ENCODE measurements around the gene FBXO31.

The FBXO31 gene

GRCh38 chr16:87383505-87384161 is at the start of gene FBXO31:
FBXO31 (minus strand) TSS chr16:87383776; CDS start chr16:87383744, 32 bp downstream.
- peak within 1 kb of the TSS; percentile 80 for H3K27ac ChIP-seq
- DNase-seq (ENCODE audit: low read depth, low spot score): peak; percentile 66

- DNase-seq (ENCODE audit: low read depth, low spot score): no peak
- no peak overlapping the region for H3K27ac ChIP-seq
These were observed 48.8 kb upstream of the FBXO31 start for GRCh38 chr16:87432330-87432915.

GRCh38 chr16:87431926-87432325 is 48.4 kb upstream of the FBXO31 start:
- peak; percentile 16 for DNase-seq (ENCODE audit: low read depth, low spot score)
- no peak overlapping the region for H3K27ac ChIP-seq

GRCh38 chr16:87426423-87427215 is 43.0 kb upstream of the FBXO31 start:
- no peak for DNase-seq (ENCODE audit: low read depth, low spot score)
- no peak overlapping the region for H3K27ac ChIP-seq

GRCh38 chr16:87425941-87426340 is 42.4 kb upstream of the FBXO31 start:
- H3K27ac ChIP-seq: no peak overlapping the region
- no peak for DNase-seq (ENCODE audit: low read depth, low spot score)

- no peak overlapping the region for H3K27ac ChIP-seq
- DNase-seq (ENCODE audit: low read depth, low spot score): no peak
These were observed 40.7 kb upstream of the FBXO31 start for GRCh38 chr16:87424266-87424665.

- H3K27ac ChIP-seq: no peak overlapping the region
- DNase-seq (ENCODE audit: low read depth, low spot score): no peak
These were observed 39.9 kb upstream of the FBXO31 start for GRCh38 chr16:87423429-87423828.

- H3K27ac ChIP-seq: no peak overlapping the region
- DNase-seq (ENCODE audit: low read depth, low spot score): no peak
These were observed 38.5 kb upstream of the FBXO31 start for GRCh38 chr16:87422106-87422505.

GRCh38 chr16:87421003-87421912 is 37.7 kb upstream of the FBXO31 start:
- no peak overlapping the region for H3K27ac ChIP-seq
- DNase-seq (ENCODE audit: low read depth, low spot score): no peak

GRCh38 chr16:87420026-87421002 is 36.7 kb upstream of the FBXO31 start:
- DNase-seq (ENCODE audit: low read depth, low spot score): no peak
- H3K27ac ChIP-seq: no peak overlapping the region

- no peak overlapping the region for H3K27ac ChIP-seq
- DNase-seq (ENCODE audit: low read depth, low spot score): no peak
These were observed 35.1 kb upstream of the FBXO31 start for GRCh38 chr16:87418644-87419043.

GRCh38 chr16:87418216-87418615 is 34.6 kb upstream of the FBXO31 start:
- no peak for DNase-seq (ENCODE audit: low read depth, low spot score)
- no peak overlapping the region for H3K27ac ChIP-seq

- DNase-seq (ENCODE audit: low read depth, low spot score): no peak
- H3K27ac ChIP-seq: no peak overlapping the region
These were observed 33.9 kb upstream of the FBXO31 start for GRCh38 chr16:87417528-87417910.

- H3K27ac ChIP-seq: no peak overlapping the region
- no peak for DNase-seq (ENCODE audit: low read depth, low spot score)
These were observed 33.4 kb upstream of the FBXO31 start for GRCh38 chr16:87416826-87417527.

- DNase-seq (ENCODE audit: low read depth, low spot score): no peak
- H3K27ac ChIP-seq: no peak overlapping the region
These were observed 31.9 kb upstream of the FBXO31 start for GRCh38 chr16:87415441-87415840.

GRCh38 chr16:87414251-87414680 is 30.7 kb upstream of the FBXO31 start:
- no peak for DNase-seq (ENCODE audit: low read depth, low spot score)
- no peak overlapping the region for H3K27ac ChIP-seq

GRCh38 chr16:87412996-87413421 is 29.4 kb upstream of the FBXO31 start:
- no peak overlapping the region for H3K27ac ChIP-seq
- no peak for DNase-seq (ENCODE audit: low read depth, low spot score)

- H3K27ac ChIP-seq: no peak overlapping the region
- no peak for DNase-seq (ENCODE audit: low read depth, low spot score)
These were observed 28.9 kb upstream of the FBXO31 start for GRCh38 chr16:87412371-87412995.

All from epithelial cell of prostate (primary cell).